SW 1271 (cell line): ENCODE measurements around the gene DNMT3A.
"Not testable (repeated sequence)": the region's sequence is repeated elsewhere in the genome, so short reads cannot be mapped to it uniquely, and the experiment has no call there.

Experiments used
- DNase-seq, 2 experiments: peaks; one replicate each; lab custom pipeline; 2025; lab: John Stamatoyannopoulos, UW

The DNMT3A gene

DNA sequence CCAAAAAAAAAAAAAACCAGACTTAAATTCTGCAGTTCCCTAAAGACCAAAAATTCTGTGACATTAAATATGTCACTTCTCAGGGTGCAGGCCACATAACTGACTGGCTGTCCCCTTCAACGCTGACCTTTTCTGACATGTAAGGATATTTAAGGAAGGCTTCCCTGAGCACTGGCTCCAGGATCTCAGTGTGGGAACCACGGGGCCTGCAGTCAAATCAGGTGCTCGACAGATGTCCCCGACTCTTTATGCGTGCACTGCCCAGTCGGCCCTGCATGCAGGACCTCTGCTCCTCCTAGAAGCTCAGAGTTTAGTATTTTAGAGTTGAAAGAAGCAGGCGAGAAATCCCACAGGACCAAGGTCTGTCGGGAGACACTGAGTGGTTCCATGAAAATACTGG, 104.0 kb downstream of the DNMT3A start:
- DNase-seq: no peak

DNA sequence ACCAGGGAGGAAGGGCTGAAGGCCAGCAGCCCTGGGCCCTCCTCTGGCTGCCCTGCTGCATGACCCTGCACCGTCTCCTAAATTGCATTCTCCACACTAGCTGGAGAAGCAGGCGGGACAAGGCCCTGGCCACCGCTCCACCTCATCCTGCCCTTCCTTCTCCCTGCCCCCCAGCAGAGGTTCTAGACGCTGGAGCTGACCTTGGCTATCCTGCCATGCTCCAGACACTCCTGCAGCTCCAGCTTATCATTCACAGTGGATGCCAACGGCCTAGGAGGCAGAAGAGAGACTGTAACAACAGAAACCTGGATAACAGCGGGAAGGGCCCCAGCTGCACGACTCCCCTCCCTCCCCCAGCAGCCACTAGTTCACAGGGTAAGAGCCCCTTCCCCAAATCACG, 105.0 kb downstream of the DNMT3A start:
- no peak for DNase-seq

DNA sequence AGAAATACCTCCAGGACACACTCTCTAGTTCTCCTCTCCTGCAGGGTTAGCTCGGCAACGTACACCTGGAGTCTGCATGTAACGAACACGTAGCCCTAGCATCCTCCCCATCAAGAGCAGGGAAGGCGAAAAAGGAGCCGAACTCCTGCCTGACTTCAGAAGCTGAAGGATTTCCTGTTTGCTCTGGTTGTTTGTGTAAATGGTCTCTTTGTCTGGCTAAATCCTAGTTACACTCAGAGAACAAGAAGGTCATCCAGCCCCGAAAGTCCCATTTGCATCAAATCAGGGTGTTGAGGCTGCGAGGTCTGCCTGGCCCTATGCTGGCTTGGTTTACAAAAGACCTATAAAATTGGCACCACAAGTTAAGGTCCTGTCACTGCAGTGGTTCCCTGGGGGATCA, 107.0 kb downstream of the DNMT3A start:
- no peak for DNase-seq

DNA sequence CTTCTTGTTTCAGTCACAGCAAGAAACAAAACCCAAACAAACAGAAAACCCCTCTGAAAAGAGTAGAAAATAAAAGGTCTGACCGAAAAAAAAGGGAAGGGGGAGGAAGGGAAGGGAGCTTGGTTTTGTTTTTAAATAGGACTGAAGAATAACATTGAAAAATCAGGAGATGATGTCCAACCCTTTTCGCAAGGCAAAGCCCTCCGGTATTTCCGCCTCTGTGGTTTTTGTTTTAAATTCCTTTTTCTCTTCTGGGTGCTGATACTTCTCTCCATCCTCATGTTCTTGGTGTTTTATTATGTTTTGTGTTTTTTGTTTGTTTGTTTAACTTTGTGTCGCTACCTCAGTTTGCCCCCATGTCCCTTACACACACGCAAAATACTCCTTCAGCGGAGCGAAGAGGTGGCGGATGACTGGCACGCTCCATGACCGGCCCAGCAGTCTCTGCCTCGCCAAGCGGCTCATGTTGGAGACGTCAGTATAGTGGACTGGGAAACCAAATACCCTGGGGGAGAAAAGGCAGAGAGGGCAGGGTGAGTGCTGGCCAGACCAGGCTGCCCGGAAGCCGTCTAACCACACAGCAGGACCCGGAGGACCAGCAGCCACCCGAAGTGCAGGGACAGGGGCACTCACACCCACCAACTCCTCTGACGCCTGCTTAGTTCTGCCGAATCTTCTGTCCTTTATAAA, 107.7 kb downstream of the DNMT3A start:
- no peak for DNase-seq

DNA sequence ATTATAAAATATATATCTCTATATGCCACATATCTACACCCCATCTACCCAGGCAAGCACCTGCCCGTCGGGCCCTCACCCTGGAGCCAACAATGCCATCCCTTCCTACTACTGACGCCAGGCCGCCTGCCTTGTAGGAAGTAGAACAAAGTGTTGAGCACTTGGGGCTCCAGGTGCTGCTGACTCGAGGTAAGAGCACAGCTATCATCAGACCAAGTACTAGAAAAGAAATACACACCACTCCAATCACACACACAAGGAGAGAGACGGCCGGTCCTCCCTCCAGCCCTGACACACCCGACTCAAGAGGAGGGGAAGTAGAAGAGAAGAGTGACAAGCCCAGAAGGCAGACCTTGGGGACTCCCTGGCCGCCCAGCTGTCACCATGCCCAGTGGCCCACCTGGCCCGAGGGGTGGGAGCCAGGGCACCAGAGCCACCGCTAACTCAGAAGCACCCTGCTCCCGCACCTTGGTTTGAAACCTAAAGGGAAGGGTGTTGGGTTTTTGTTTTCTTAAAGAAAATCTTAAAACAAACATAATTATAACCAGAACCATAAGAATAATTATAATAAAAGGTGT, 109.4 kb downstream of the DNMT3A start:
- DNase-seq: no peak

DNA sequence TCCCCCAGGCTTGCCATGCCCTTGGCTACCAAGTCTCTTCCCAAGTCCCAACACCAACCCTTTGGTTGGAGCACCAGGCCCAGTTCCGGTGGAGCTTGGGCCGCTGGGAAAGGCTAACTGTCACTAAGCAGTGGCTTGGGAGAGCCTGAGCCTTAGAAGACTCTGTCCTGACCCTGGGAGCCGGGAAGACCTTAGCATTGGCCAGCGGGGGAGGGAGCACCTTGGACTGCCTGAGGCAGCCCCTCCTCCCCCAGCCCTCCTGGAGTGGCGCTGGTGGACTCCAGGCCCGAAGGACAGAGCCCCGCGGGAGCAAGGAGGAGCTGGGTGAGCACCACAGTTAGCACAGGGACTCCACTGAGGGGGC, 110.8 kb downstream of the DNMT3A start:
- no peak for DNase-seq

DNA sequence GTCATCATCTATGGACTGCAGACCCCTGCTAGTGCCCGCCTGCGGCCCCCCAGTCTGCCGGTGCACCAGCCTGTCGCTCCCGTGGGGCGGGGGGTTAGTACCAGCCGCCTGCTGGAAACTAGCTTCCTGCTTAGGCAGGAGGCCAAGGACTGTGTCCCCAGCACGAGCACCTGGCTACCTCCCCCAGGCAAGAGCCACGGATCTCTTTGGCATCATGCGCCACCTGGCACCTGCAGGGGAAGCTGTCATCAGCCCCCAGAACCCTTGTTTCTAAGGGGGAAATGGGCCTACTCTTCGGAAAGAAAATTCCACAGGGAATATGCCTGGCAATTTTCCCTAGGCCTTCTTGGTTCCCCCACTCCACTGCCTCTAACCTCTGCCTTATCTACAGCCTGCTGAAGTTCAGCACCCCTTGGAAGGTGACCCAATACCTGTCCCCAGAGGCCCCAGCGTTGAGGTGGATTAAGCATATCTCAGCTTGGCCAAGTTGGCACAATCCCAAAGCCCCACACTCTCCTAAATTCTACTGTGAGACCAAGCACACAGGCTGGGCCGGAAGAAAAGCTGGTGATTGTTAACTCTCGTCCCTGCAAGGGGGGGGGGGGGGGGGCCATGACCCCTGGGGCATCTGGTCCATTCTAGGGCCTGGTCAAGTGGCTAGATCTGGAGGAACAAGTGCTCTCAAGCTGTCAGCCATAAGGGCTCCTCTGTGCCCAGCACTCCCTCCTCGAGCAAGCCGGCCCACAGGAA, 111.4 kb downstream of the DNMT3A start:
- no peak for DNase-seq

DNA sequence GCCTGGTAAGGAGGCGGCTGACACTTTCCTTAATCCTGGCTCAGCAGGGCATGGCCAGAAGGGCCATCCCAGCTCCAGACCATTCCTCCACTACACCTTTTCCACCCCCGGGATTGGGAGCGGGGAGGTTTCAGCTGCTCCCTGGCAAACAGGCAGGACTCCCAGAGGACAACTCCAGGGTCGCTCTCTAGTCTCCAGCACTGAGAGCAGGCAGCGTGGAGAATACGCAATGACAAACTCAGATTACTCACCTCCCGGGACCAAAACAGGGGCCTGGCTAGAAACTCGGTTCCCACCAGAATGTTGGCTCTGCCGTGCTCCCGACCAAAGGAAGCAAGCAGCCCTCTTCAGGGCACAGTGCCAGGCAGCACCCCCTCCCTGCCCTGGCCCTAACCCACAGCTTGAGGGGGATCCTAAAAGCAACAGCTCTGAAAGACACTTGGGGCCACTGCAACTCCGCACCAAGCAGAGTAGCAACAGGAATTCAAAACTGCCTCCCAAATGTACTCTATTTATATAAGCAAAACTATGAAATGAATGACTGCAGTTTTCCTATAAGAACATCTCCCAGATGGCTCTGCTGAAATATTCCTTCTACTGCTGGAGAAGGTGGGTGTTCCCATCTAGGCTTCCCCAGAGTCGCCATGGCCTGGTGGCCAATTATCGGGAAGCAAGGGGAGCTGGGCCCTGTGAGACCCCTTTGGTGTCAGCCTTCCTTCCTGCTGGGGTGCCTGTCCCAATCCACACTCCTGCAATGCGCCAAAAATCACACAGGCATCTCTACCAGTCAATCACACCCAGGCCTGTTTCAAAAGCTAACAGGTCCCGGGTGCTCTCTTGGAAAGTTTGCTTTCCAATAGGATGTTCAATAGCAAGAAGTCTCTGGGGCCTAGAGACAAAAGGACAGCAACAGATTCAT, 112.2 kb downstream of the DNMT3A start:
- DNase-seq: no peak

DNA sequence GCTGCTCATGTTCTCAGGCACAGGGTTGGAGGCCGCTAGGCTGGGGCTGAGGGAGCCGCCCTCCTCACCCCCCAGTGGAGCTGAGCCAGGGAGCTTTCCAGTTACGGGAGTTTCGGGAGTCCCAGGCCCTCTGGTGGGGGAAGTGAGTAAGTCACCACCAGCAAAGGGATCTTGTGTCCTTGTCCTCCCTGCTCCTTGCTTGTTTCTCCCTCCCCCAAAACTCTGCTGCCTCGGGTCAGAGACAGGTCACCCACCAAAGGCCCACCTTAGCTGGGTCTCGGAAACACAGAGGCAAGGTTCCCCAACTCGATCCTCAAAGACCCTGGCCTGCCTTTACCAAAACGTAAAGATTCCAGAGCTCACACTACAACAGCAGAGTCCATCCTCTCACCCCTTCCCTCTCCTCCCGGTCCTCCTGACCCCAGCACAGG, 112.9 kb downstream of the DNMT3A start:
- peak; percentile 68 to 87 for DNase-seq

DNA sequence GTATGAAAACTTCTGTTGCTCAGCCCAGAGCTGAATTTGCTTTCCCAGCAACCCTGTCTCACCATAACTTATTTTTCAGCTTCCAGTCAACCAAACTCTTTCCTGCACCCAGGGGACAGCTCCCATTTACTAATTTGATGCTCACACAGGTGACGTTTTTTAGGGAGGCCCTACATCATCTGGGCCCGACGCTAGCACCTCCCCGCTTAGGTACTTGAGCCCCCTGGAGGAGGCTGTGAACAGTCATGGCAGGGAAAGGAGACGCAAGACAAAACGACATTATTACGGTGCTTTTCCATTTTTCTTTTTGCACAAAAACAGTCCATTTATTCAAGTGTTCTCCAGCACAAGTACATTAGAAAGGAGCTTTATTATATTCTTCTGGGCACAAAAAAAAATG, 114.1 kb downstream of the DNMT3A start:
- DNase-seq: no peak

DNA sequence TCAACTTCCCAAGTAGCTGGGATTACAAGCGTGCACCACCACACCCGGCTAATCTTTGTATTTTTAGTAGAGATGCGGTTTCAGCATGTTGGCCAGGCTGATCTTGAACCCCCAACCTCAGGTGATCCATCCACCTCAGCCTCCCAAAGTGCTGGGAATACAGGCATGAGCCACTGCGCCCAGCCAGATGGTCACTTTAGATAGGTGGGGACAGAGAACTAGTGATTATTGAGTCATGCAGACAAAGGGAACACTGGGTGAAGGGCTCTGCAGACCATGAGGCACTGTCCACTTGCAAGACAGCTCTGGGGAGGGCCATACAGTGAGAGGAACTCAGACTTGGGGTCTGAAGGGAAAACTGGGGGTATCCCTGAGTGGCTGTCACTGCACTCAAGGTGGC, 114.9 kb downstream of the DNMT3A start:
- no peak for DNase-seq

DNA sequence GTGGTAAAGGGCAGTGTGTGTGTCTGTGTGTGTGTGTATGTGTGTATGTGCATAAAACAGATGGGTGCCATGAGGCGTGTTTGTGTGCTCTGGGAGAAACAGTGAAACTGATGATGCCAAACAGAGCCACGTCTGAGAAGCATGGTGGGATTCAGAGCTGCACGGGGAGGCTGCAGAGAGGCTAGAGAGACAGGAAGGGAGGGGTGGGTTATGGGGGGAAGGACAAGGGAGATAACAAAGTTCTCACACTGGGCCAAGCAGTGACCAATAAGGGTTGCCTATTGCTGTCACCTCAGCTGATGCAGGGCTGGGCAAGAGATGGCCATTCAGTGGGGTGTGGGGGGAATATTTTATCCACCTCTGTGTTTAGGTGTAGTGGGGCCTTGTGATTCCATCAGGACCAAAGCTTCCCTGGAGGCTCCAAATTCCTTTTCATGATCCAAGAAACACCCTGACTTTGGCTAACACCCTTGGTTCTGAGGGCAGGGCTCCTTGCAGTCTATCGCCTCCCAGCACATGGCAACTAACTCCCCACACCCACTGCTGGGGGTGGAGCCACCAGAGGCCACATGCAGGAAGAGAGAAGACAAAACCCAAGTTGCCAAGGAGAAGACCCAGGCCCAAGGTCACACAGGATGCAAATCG, 119.1 kb downstream of the DNMT3A start:
- no peak for DNase-seq

DNA sequence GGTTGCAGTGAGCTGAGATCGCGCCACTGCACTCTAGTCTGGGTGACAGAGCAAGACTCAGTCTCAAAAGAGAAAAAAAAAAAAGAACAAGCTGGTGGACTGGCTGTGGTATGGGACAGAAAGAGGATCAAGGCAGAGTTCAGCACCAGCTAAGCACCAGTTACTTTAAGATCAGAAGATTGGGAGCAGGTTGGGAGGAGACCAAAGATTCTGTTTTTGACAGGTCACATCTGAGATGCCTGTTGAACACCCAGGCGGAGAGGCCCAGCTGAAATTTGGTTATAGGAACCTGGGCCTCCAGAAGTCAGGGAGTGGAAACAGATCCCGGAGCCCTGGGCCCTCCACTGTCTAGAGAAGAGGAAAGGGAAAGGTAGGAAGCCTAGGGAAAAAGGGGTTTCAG, 120.1 kb downstream of the DNMT3A start:
- no peak for DNase-seq

DNA sequence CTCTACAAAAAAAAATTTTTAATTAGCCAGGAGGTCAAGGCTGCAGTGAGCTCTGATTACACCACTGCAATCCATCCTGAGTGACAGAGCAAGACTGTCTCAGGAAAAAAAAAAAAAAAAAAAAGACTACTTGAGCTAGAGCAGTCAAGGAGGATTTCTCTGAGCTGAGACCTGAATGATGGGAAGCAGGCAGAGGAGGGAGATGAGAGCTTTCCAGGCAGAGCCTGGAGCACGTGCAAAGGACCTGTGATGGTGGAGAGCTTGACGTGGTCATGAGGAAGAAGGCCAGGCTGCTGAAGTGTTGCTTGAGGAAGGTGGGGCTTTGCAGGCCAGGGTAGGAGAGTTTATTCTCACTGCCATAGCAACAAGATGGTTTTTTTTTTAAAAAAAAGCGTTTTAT, 121.4 kb downstream of the DNMT3A start:
- DNase-seq: no peak

DNA sequence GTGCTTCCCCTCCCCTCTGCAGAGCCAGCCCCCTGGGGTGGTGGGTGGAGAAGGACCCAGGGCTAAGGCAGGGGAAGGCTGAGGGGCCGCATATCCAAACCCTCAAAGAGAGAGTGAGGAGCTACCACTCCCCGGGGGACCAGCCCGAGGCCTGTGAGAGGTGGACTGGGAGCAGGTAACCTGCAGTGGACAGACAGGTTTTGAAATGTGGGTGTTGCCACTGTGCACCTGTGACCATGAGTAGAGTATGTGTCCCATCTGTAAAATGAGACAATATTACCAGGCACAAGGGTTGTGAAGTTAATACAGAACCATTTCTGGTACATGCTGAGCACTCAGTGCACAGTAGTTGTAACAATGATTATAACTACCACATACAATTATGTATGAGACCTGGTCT, 122.1 kb downstream of the DNMT3A start:
- no peak for DNase-seq

DNA sequence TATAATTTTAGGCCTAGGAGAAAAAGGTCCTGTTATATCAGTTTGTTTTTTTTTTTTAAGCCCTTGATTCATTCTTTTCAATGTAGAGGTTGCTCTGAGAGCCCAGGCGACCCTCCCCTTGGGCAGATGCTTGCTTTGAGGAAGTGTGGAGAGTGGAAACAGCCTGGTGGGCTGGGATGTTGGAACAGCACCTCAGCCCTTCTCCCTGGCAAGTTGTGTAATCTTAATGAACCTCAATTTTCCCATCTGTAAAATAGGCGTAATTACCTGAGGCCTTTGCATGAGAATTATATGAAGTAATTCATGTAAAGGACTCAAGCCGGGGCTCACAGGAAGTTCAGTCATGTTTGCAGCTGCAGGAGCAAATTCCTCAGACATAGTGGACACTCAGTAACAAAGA, 123.6 kb downstream of the DNMT3A start:
- no peak for DNase-seq

DNA sequence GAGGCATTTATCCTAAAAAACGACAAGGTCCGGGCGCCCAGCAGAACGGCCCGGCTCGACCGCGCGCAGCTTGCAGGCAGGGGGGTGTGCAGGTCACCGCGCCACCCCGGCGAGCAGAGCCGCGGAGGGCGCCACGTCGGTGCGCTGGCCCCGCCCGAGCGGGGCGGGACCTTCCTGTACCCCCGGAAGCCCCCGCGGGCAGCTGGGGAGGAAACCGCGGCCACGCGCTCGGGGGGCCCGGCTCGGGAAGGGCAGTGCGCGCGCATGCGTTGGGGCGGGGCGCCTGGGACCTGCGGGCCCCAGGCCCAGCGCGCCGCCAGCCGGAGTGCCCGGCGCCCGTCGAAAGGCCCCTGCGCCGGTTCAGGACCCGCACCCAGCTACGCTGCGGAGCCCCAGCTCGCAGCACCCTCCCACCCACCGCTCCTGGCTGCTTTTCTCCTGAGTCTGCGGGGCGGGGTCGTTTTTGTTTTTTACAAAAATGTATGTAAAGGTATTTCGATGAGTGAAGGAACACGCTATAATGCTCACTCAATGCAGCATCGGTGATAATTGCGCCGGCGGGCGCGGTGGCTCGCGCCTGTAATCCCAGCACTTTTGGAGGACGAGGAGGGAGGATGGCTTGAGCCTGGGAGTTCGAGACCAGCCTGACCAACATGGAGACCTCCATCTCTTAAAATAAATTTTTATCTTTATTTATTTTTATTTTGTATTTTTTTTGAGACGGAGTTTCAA, 125.6 kb downstream of the DNMT3A start:
- no peak for DNase-seq

DNA sequence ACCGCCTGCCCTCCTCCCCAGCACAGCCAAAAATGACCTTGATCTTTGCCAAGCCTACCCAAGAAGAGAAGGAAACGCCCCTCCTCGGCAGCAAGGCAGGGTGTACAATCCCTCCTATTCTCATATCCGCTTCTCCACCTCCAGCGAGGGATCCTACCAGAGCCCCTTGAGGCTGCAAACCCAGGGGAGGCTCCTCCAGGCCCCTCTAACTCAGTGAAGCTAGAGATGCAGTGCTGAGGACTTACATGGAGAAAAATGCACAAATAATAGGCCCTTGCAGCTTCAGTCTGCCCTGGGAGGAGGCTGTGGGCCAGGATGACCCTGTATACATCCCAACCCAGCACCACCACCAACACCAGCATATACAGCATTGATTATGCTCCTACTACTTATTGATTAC, 126.5 kb downstream of the DNMT3A start:
- DNase-seq: no peak

DNA sequence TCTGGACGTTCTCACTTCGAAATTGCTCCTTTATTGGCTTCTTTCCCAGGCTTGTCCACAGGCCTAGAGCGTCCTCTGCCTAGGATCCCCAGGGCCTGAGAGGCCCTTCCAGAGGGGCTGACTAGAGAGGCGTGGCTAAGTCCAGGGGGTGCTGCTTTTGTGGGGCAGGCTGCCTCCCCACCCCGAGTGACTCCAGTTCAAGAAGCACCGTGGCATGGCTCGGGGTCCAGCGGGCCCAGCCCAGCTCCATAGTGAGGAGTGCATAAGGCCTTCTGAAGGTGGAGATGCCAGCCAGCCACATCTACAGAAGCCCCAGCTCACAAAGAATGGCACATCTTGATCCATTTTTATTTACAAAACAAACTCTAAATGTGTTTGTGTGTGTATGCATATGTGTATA, 128.5 kb downstream of the DNMT3A start:
- no peak for DNase-seq

DNA sequence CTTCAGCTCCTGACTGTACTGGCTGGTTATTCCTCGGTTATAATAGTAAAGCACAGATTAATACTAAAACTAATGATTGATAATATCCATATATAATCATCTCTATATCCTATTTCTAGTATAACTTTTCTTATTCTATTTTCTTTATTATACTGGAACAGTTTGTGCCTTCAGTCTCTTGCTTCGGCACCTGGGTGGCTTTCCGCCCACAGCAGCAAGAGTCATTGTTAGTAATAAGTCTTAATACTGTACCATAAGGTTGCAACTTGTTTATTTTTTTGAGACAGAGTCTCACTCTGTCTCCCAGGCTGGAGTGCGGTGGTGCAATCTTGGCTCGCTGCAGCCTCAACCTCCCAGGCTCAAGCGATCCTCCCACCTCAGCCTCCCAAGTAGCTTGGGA, 130.8 kb downstream of the DNMT3A start:
- DNase-seq: not testable (repeated sequence)

DNA sequence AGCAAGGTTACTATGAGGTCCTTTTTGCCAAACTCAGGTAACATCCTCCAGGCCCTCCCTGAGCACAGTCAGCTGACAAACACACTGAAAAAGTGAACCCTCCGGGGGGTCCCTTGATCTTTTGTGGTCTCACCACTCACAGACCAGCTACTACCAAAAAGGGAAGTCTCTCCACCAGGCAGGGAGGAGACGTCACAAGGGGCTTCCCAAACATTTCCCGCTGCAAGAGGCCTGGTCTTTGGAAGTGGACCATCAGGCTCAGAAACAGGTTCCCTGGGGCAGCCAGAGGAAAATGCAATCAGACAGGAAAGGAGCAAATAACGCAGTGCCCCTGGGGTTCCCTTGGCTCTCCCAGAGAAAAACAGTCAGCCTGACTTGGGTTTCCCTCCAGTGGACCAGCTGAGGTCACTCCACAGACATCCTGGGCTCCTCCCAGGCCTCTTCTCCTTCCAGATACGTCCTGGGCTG, 134.6 kb downstream of the DNMT3A start:
- no peak for DNase-seq
